ENCODE results near the gene TANGO2. TPM values are rescaled to one million over a fixed set of nuclear protein-coding genes. Genes with fewer than 3 reads are reported as not detected.

TANGO2 gene
- total and polyA plus RNA-seq, 7 donors, result 20.6 to 73.3 (median 34.9) TPM

GRCh38 chr22:20086763-20087162 lies 65.9 kb downstream of the TANGO2 start:
- H3K27me3 ChIP-seq (ENCODE audit: insufficient read depth in 3 of 3, low read length in 2 of 3), result no peaks in the 10 kb centered on the region
- H3K9me3 ChIP-seq, result no peaks in the 10 kb centered on the region
- no peak for TF ChIP-seq CTCF (IDR thresholded peaks at IDR 0.05)
- no peak overlapping the region for H3K27ac ChIP-seq
- peaks cover 39% of the 10 kb centered on the region for H3K4me1 ChIP-seq
- WGBS, 3 donors, result 95 to 100% (median 98%) methylated on average over 5 of the region's 5 CpGs
- DNase-seq, result no peak
- H3K36me3 ChIP-seq (ENCODE audit: insufficient read depth in 1 of 2, low read depth in 1 of 2), result peaks cover 27 to 64% of the 10 kb centered on the region in 2 donors
- no peak for ATAC-seq
- no peak overlapping the region for H3K4me3 ChIP-seq
- intact Hi-C loops (cut with DNase I), result no loop called here

DNA sequence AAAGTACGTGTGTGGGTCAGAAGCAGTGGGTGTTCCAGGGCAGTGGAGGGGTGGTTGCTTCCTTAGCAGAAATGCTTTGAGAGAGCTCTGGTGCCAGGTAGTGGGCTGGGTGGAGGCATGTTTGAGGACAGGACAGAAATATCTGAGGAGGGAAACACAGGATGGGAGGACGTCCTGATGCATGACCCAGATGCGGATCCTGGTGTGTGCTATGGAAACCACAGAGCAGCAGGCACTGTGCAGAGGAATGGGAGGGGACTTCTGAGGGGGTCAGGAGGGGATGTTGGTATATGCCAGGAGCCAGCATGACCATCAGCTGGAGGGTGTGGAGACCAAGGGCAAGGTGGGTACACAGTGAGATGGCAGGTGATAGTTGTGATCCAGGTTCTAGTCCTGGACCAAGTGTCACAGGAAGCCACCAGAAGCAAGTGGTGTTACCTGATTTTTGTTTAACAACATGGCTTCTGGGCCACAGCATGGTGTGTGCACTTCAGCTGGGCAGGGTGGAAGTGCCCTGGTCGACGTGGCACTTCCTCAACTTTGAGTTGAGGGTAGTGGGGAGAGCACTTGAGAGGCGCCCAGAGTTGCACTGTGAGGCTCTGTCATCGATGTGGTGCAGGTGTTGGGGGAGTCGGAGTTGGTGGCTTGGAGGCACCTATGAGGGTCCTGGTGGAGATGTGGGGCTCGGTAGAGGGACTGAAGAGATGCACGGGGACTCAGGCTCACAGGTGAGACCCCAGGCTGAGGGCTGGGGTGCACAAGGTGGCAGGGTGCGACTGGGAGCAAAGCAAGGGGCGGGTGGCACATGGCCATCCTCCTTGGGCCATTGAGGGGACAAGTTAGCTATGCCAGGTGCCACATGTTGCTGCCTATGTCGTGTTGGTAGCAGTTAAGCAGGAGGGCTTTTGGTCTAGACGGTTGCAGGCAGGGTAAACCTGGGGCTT lies 66.7 kb downstream of the TANGO2 start:
- no peak for ATAC-seq
- no peak overlapping the region for H3K27ac ChIP-seq
- H3K36me3 ChIP-seq (ENCODE audit: insufficient read depth in 1 of 2, low read depth in 1 of 2), result peaks cover 27 to 72% of the 10 kb centered on the region in 2 donors
- no peak overlapping the region for H3K4me3 ChIP-seq
- H3K27me3 ChIP-seq (ENCODE audit: insufficient read depth in 3 of 3, low read length in 2 of 3), result no peaks in the 10 kb centered on the region
- DNase-seq, result no peak
- no peak for TF ChIP-seq CTCF (IDR thresholded peaks at IDR 0.05)
- H3K9me3 ChIP-seq, result no peaks in the 10 kb centered on the region
- intact Hi-C loops (cut with DNase I), result no loop called here
- peaks cover 31% of the 10 kb centered on the region for H3K4me1 ChIP-seq
- WGBS, 3 donors, result 87 to 95% (median 90%) methylated on average over 14 of the region's 14 CpGs

GRCh38 chr22:20088263-20088648 lies 67.3 kb downstream of the TANGO2 start:
- DNase-seq (no peak), ATAC-seq (no peak)
- Histone ChIP-seq H3K27ac (no peak overlapping the region), H3K4me3 (no peak overlapping the region), H3K27me3 (ENCODE audit: insufficient read depth in 3 of 3, low read length in 2 of 3) (no peaks in the 10 kb centered on the region), H3K4me1 (peaks cover 24% of the 10 kb centered on the region), H3K9me3 (no peaks in the 10 kb centered on the region), H3K36me3 (ENCODE audit: insufficient read depth in 1 of 2, low read depth in 1 of 2) (peaks cover 27 to 76% of the 10 kb centered on the region in 2 donors)
- no peak for TF ChIP-seq CTCF (IDR thresholded peaks at IDR 0.05)
- intact Hi-C loops (cut with DNase I), result no loop called here
- WGBS, 3 donors, result 84 to 86% (median 85%) methylated on average over 8 of the region's 8 CpGs

- Histone ChIP-seq H3K4me3 (no peak overlapping the region), H3K9me3 (no peaks in the 10 kb centered on the region), H3K4me1 (peaks cover 21% of the 10 kb centered on the region), H3K36me3 (ENCODE audit: insufficient read depth in 1 of 2, low read depth in 1 of 2) (peaks cover 27 to 85% of the 10 kb centered on the region in 2 donors), H3K27ac (no peak overlapping the region), H3K27me3 (ENCODE audit: insufficient read depth in 3 of 3, low read length in 2 of 3) (no peaks in the 10 kb centered on the region)
- intact Hi-C loops (cut with DNase I), result no loop called here
- 91 to 93% (median 92%) methylated on average over 17 of the region's 17 CpGs for WGBS, 3 donors
- TF ChIP-seq CTCF (IDR thresholded peaks at IDR 0.05), result no peak
- ATAC-seq (no peak), DNase-seq (no peak)
Measured at GRCh38 chr22:20089226-20089976, 68.5 kb downstream of the TANGO2 start.
